Measurements from ENCODE around the gene GRB2. TPM values are rescaled to one million over a fixed set of nuclear protein-coding genes. Genes with fewer than 3 reads are reported as not detected.

The GRB2 gene
- total RNA-seq, 2 donors from 2014 or later, result 85.5 to 86.6 TPM

DNA sequence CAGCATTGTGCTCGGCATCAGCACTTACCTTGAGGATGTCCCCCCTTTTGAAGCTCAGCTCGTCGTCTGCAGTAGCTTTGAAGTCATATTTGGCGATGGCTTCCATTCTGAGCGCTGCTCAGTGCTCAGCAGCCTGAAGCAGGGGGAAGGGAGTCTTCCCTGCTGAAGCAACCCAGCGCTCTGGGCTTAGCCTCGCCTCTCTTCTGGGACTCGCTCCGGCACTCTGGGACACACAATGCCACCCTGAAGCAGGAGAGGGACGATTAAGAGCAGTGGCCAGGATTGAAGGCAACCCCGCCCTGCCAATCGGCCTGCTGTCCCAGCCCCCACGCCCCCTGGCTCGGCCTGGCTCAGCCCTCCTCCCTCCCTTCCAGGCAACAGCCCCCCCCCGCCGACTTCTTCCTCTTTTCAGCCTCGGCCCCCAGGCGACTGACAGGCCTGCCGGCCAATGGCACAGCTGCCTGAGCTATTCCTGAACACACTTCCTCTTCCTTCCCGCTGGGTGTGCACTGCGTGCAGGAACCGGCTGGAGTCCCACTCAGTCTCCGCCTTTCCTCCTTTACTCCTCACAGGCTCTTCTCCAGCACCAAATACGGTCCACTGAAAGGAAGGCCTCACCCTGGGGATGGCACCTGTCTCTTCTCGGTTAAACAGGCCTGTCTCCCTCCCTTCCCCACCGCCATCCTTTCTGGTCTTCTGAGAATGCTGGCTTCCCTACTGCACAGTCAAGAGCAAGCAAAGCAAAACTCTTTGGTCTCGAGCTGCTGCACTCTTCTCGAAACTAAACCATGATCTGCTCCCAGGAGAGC is 11.8 kb downstream of the GRB2 start:
- H3K4me1 ChIP-seq (ENCODE audit: control insufficient read depth, insufficient read depth, low read length), result peaks cover 6% of the 10 kb centered on the region
- no peaks in the 10 kb centered on the region for H3K27me3 Mint-ChIP-seq (ENCODE audit: insufficient read depth)
- TF ChIP-seq, protein P1, sequence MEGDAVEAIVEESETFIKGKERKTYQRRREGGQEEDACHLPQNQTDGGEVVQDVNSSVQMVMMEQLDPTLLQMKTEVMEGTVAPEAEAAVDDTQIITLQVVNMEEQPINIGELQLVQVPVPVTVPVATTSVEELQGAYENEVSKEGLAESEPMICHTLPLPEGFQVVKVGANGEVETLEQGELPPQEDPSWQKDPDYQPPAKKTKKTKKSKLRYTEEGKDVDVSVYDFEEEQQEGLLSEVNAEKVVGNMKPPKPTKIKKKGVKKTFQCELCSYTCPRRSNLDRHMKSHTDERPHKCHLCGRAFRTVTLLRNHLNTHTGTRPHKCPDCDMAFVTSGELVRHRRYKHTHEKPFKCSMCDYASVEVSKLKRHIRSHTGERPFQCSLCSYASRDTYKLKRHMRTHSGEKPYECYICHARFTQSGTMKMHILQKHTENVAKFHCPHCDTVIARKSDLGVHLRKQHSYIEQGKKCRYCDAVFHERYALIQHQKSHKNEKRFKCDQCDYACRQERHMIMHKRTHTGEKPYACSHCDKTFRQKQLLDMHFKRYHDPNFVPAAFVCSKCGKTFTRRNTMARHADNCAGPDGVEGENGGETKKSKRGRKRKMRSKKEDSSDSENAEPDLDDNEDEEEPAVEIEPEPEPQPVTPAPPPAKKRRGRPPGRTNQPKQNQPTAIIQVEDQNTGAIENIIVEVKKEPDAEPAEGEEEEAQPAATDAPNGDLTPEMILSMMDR (conservative IDR thresholded peaks at IDR 0.05), result peak; percentile 31
- H3K4me3 ChIP-seq (ENCODE audit: low read length), result peak overlapping the region; percentile 94
- DNase-seq, result peak; percentile 100
- peak overlapping the region; percentile 67 for H3K27ac ChIP-seq (ENCODE audit: low read depth, low read length)
- peaks cover 57% of the 10 kb centered on the region for H3K4me1 Mint-ChIP-seq
- H3K9ac ChIP-seq (ENCODE audit: extremely low read depth, low read length, poor library complexity, severe bottlenecking), result peak overlapping the region; percentile 55
- H3K4me3 Mint-ChIP-seq, result peak overlapping the region; percentile 86
- WGBS, 2 experiments (ENCODE audit: insufficient coverage in 1 of 2, insufficient read length in 1 of 2), result 0% methylated on average over 8 to 27 of the region's 28 CpGs
- H3K27ac Mint-ChIP-seq, result peak overlapping the region; percentile 92
- H3K27me3 ChIP-seq (ENCODE audit: control insufficient read depth, insufficient read depth, low read length, poor library complexity, severe bottlenecking), result no peaks in the 10 kb centered on the region
- H3K9me3 ChIP-seq (ENCODE audit: control insufficient read depth, low read length), result no peaks in the 10 kb centered on the region
- peaks cover 21% of the 10 kb centered on the region for H3K36me3 ChIP-seq (ENCODE audit: control insufficient read depth, insufficient read depth, low read length)
- no peaks in the 10 kb centered on the region for H3K9me3 Mint-ChIP-seq
- peaks cover 10% of the 10 kb centered on the region for H3K36me3 Mint-ChIP-seq (ENCODE audit: low read depth)

DNA sequence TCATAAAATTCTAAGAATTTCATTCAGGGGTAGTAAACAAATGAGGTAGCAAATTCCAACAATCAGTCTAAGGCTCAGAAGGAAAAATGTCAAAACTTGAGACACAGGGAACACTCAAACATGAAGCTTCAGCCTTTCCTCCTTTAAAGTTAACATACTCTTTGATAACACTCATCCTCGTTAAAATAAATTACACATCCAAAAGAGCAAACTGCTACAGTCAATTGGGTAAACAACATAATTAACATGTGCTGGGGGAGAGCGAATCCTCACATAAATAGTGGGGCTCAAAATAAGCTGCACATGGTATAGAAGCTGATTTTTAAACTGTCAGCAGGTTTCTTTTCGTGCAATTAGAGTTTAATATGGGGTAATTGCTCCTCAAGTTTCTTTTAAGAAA is 12.9 kb downstream of the GRB2 start:
- peaks cover 57% of the 10 kb centered on the region for H3K4me1 Mint-ChIP-seq
- Histone ChIP-seq H3K36me3 (ENCODE audit: control insufficient read depth, insufficient read depth, low read length) (peaks cover 29% of the 10 kb centered on the region), H3K27me3 (ENCODE audit: control insufficient read depth, insufficient read depth, low read length, poor library complexity, severe bottlenecking) (no peaks in the 10 kb centered on the region), H3K4me3 (ENCODE audit: low read length) (peak overlapping the region; percentile 94), H3K9me3 (ENCODE audit: control insufficient read depth, low read length) (no peaks in the 10 kb centered on the region), H3K9ac (ENCODE audit: extremely low read depth, low read length, poor library complexity, severe bottlenecking) (peak overlapping the region; percentile 55), H3K27ac (ENCODE audit: low read depth, low read length) (no peak overlapping the region), H3K4me1 (ENCODE audit: control insufficient read depth, insufficient read depth, low read length) (peaks cover 6% of the 10 kb centered on the region)
- peak overlapping the region; percentile 13 for H3K27ac Mint-ChIP-seq
- peak; percentile 6 for DNase-seq
- H3K36me3 Mint-ChIP-seq (ENCODE audit: low read depth), result peaks cover 16% of the 10 kb centered on the region
- 48 to 85% methylated on average over 2 to 3 of the region's 3 CpGs for WGBS, 2 experiments (ENCODE audit: insufficient coverage in 1 of 2, insufficient read length in 1 of 2)
- H3K4me3 Mint-ChIP-seq, result peak overlapping the region; percentile 86
- no peaks in the 10 kb centered on the region for H3K9me3 Mint-ChIP-seq
- TF ChIP-seq, protein P1 (conservative IDR thresholded peaks at IDR 0.05), result no peak
- no peaks in the 10 kb centered on the region for H3K27me3 Mint-ChIP-seq (ENCODE audit: insufficient read depth)

DNA sequence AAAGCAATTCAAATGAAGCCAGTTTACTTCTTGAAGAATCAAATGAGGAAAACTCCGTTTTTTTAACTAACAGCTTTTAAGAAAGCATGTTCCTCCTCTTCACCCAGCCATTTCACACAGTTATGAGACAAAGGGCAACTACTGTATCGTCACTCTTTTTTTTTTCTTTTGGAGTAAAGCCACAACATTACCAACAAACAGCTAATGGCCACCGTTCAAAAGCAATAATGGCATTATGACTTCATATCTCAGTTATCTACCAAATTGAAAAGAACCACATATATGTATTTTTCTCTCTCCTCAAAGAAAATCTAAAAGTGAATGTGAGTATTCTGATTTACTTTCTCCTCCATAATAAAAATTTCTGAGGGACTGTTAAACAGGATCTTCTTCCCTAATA is 14.5 kb downstream of the GRB2 start:
- Mint-ChIP-seq H3K27me3 (ENCODE audit: insufficient read depth) (no peaks in the 10 kb centered on the region), H3K4me3 (no peak overlapping the region), H3K27ac (peak overlapping the region; percentile 12), H3K4me1 (peaks cover 48% of the 10 kb centered on the region), H3K36me3 (ENCODE audit: low read depth) (peaks cover 27% of the 10 kb centered on the region), H3K9me3 (no peaks in the 10 kb centered on the region)
- no peak for DNase-seq
- TF ChIP-seq, protein P1 (conservative IDR thresholded peaks at IDR 0.05), result no peak
- H3K9ac ChIP-seq (ENCODE audit: extremely low read depth, low read length, poor library complexity, severe bottlenecking), result no peak overlapping the region
- H3K9me3 ChIP-seq (ENCODE audit: control insufficient read depth, low read length), result no peaks in the 10 kb centered on the region
- peaks cover 6% of the 10 kb centered on the region for H3K4me1 ChIP-seq (ENCODE audit: control insufficient read depth, insufficient read depth, low read length)
- no peak overlapping the region for H3K4me3 ChIP-seq (ENCODE audit: low read length)
- H3K27me3 ChIP-seq (ENCODE audit: control insufficient read depth, insufficient read depth, low read length, poor library complexity, severe bottlenecking), result no peaks in the 10 kb centered on the region
- peaks cover 43% of the 10 kb centered on the region for H3K36me3 ChIP-seq (ENCODE audit: control insufficient read depth, insufficient read depth, low read length)
- 86 to 90% methylated on average over 2 to 3 of the region's 3 CpGs for WGBS, 2 experiments (ENCODE audit: insufficient coverage in 1 of 2, insufficient read length in 1 of 2)
- H3K27ac ChIP-seq (ENCODE audit: low read depth, low read length), result no peak overlapping the region

Data from endodermal cell (in vitro differentiated cells).